Measurements from ENCODE around the gene GART. TPM values are rescaled to one million over a fixed set of nuclear protein-coding genes. Genes with fewer than 3 reads are reported as not detected.

The GART gene
- total and polyA plus RNA-seq, 2 of the 4 experiments (the other 2 are of a cell fraction), result 29.9 to 73.8 TPM

GRCh38 chr21:33568448-33568847, 26.5 kb upstream of the GART start:
- dilution Hi-C loops (cut with HindIII; ENCODE audit: low sequenced_read_pairs, unreplicated experiment) (no loop called here), intact Hi-C loops (cut with micrococcal nuclease) (no loop called here), in situ Hi-C loops (cut with MboI; ENCODE audit: low sequenced_read_pairs) (no loop called here)
- H4K20me1 ChIP-seq (ENCODE audit: insufficient read depth, low read length), result peaks cover 20% of the 10 kb centered on the region
- no peaks in the 10 kb centered on the region for H3K9me3 ChIP-seq (ENCODE audit: control insufficient read depth, insufficient read depth, low read length)
- no peak overlapping the region for H4K5ac ChIP-seq (ENCODE audit: low read depth, low read length)
- no TSS peak for BruUV-seq (replicated peaks)
- H3K27ac ChIP-seq (ENCODE audit: insufficient read depth, low read length), result no peak overlapping the region
- H3K9me1 ChIP-seq (ENCODE audit: insufficient read depth, low read length), result 0 out of 2 replicates have a peak, but pooled peaks cover 3% of the 10 kb centered on the region
- no peak overlapping the region for H3K9ac ChIP-seq (ENCODE audit: low read depth, low read length)
- peaks cover 3% of the 10 kb centered on the region; the same call in 1 of the 2 replicates for H3K4me1 ChIP-seq (ENCODE audit: control insufficient read depth, insufficient read depth, low read length)
- no peaks in the 10 kb centered on the region for H3K27me3 ChIP-seq (ENCODE audit: control insufficient read depth, insufficient read depth, low read length)
- H3K56ac ChIP-seq (ENCODE audit: extremely low read depth, insufficient read depth, low read length), result no peak overlapping the region
- H4K8ac ChIP-seq (ENCODE audit: low read depth in 2 of 2, low read length in 2 of 2), result no peak overlapping the region
- no peak overlapping the region for H2BK5ac ChIP-seq (ENCODE audit: low read depth, low read length, poor library complexity, severe bottlenecking)
- no peak overlapping the region for H3K18ac ChIP-seq (ENCODE audit: low read depth, low read length)
- ChIA-PET CTCF (no interaction called here), POLR2A (ENCODE audit: unreplicated experiment) (no interaction called here)
- H2BK120ac ChIP-seq (ENCODE audit: low read depth, low read length), result no peak overlapping the region
- peaks cover 15 to 41% of the 10 kb centered on the region in 2 experiments for H3K79me1 ChIP-seq (ENCODE audit: low read depth in 1 of 2, low read length in 2 of 2)
- no peak for DNase-seq
- no peak for ATAC-seq (ENCODE audit: low read depth)
- no peak overlapping the region for H2AFZ ChIP-seq (replicated peaks; ENCODE audit: low read length, poor library complexity)
- no peak overlapping the region for H3K14ac ChIP-seq (replicated peaks; ENCODE audit: low read depth, low read length)
- no peak overlapping the region for H3K4ac ChIP-seq (ENCODE audit: low read depth, low read length)
- no peak overlapping the region for H2BK15ac ChIP-seq (ENCODE audit: low read depth, low read length)
- TF ChIP-seq CEBPB (IDR thresholded peaks at IDR 0.05; ENCODE audit: low read depth, low read length) (no peak), SMC3 (IDR thresholded peaks at IDR 0.05; ENCODE audit: low read depth, low read length) (no peak), CHD1 (IDR thresholded peaks at IDR 0.05; ENCODE audit: low read depth, low read length) (no peak), POLR2A (IDR thresholded peaks at IDR 0.05; ENCODE audit: low read depth, low read length) (no peak), RFX5 (IDR thresholded peaks at IDR 0.05; ENCODE audit: low read depth, low read length) (no peak), NFE2L2 (IDR thresholded peaks at IDR 0.05; ENCODE audit: low read depth, low read length) (no peak), FOS (IDR thresholded peaks at IDR 0.05; ENCODE audit: low read depth, low read length) (no peak), MAFK (IDR thresholded peaks at IDR 0.05; ENCODE audit: low read depth, low read length) (no peak), RCOR1 (IDR thresholded peaks at IDR 0.05; ENCODE audit: insufficient replicate concordance, low read length) (no peak), MAZ (IDR thresholded peaks at IDR 0.05; ENCODE audit: borderline replicate concordance, low read depth, low read length) (no peak), MXI1 (IDR thresholded peaks at IDR 0.05; ENCODE audit: borderline replicate concordance, low read depth, low read length) (no peak), ELK1 (IDR thresholded peaks at IDR 0.05; ENCODE audit: borderline replicate concordance, low read depth, low read length) (no peak), USF2 (IDR thresholded peaks at IDR 0.05; ENCODE audit: low read depth, low read length) (no peak)
- peaks cover 39% of the 10 kb centered on the region for H3K36me3 ChIP-seq (ENCODE audit: control insufficient read depth, insufficient read depth, low read length)
- no peak overlapping the region for H4K91ac ChIP-seq (ENCODE audit: insufficient read depth, low read depth, low read length)
- H2AK5ac ChIP-seq (ENCODE audit: low read depth, low read length), result no peak overlapping the region
- WGBS, 2 experiments (ENCODE audit: extremely low coverage in 2 of 2, insufficient read length in 1 of 2), result no CpG with 5 or more reads among the region's 2 CpGs
- no peak overlapping the region for H3K4me3 ChIP-seq (ENCODE audit: insufficient read depth, low read depth, low read length)
- no peak overlapping the region for H2AK9ac ChIP-seq (replicated peaks; ENCODE audit: low read depth, low read length, poor library complexity)
- H3K23ac ChIP-seq (ENCODE audit: low read depth, low read length), result no peak overlapping the region
- H2BK20ac ChIP-seq (ENCODE audit: low read depth, low read length), result no peak overlapping the region
- H3K4me2 ChIP-seq (ENCODE audit: low read depth, low read length), result no peak overlapping the region

Measured in IMR-90 (cell line).